Activated CD8-positive, alpha-beta memory T cell treated with anti-CD3 and anti-CD28 coated beads, Interleukin-2, amount 50 U/mL, for 24 hours (primary cell): ENCODE measurements around the gene PMEPA1.
"Not testable (repeated sequence)": the region's sequence is repeated elsewhere in the genome, so short reads cannot be mapped to it uniquely, and the experiment has no call there.

Experiments used
- DNase-seq: peaks from one replicate; pipeline ENCODE4 v3.0.0-alpha.2; 2020; ENCODE audit errors: extremely low read depth

The PMEPA1 gene

DNA sequence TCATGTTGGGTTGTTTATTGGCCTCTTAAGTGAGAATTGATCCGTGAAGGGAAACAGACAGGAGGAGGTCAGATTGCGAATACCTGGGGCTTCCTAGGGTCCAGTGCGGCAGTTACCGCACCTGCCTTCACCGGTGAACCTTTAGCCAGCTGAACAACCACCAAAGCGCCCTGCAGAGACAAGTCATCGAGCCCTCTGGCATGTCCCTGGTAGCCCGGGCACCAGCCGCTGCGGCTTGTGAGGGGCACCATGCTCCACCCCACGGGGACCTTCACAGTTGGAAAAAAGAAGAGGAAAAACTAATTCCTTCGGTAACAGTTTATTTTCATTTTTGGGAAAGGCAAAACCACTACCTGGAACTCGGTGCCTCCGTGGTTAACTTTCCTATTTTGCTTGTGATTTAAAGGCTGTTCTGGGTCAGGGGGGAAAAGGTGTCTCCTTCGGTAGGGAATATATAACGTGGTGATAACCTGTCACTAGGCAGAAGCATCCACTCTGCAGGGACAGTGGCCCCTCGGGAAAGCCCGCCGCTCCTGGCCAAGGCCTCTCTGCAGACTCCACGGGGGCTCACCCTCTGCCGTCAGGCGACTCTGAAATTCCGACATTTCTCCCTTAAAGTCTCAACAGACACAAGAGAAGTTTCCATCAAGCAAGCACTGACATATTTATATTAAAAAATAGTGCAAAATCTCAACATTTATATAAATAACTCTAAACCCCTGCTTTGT is 58.9 kb downstream of the PMEPA1 start:
- DNase-seq = no peak

DNA sequence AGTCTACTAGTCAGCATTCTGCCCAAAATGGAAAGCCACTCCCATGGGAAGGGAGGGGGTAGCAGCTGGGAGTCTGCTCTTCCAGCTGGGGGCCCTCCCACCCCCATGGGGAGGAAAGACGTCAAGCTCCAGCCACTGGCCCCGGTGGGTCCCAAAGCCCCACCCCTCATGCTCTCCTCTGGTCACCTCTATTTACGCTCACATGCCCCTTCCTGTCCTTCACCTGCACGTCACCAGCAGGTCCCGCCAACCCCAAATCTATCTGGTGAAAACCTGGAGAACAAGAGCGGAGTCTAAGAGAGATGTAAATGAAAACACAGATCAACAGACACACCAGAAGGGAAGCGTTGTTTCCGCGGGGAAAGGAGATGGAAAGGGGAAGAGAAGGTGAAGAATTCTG is 59.5 kb downstream of the PMEPA1 start:
- no peak for DNase-seq

- no peak for DNase-seq
Observed at GRCh38 chr20:57649617-57650015, 60.2 kb downstream of the PMEPA1 start.

DNA sequence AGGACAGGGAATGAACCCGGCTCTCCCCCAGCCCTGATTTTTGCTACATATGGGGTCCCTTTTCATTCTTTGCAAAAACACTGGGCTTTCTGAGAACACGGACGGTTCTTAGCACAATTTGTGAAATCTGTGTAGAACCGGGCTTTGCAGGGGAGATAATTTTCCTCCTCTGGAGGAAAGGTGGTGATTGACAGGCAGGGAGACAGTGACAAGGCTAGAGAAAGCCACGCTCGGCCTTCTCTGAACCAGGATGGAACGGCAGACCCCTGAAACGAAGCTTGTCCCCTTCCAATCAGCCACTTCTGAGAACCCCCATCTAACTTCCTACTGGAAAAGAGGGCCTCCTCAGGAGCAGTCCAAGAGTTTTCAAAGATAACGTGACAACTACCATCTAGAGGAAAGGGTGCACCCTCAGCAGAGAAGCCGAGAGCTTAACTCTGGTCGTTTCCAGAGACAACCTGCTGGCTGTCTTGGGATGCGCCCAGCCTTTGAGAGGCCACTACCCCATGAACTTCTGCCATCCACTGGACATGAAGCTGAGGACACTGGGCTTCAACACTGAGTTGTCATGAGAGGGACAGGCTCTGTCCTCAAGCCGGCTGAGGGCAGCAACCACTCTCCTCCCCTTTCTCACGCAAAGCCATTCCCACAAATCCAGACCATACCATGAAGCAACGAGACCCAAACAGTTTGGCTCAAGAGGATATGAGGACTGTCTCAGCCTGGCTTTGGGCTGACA is 60.8 kb downstream of the PMEPA1 start:
- DNase-seq = no peak

DNA sequence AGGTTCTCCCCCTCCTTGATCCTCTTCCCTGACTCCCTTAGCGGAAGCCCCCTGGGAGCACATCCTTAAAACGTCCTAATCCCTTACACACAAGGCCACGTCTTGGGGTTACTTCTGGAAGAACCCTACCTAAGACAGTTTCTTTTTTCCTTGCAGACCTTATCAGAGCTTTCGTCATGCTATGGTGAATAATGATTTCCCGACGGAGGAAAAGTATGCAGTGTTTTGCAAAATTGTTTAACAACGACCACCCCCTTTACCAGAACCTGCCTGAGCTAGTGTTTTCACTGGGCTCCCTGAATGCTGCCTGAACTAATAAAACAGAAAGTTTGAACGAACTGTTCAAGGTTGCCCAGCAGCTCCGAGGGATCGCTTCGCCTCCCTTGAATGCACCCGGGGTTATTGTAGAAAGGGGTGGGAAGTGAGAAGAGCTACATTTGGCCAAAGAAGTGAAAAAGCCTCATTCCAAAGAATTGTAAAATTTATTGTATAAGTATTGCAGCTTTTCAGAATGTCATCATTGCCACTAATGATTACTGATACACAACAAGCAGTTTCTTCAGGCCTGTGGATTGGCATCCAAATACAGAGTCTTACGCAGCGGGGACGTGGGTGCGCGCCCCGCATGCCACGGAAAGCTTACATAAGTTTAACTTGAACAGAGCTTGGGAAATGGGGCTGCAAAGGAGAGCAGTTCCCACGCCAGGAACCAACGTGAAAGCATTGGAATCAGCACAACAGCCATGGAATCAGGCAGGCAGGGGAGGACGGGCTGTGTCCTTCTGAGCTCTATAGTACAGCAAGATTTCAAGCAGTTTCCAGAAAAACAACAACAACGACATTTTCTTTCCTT is 61.7 kb downstream of the PMEPA1 start:
- DNase-seq = no peak

GRCh38 chr20:57647006-57647932 is 62.5 kb downstream of the PMEPA1 start:
- DNase-seq = no peak

- DNase-seq = no peak
Observed at GRCh38 chr20:57638895-57639236, 70.9 kb downstream of the PMEPA1 start.

DNA sequence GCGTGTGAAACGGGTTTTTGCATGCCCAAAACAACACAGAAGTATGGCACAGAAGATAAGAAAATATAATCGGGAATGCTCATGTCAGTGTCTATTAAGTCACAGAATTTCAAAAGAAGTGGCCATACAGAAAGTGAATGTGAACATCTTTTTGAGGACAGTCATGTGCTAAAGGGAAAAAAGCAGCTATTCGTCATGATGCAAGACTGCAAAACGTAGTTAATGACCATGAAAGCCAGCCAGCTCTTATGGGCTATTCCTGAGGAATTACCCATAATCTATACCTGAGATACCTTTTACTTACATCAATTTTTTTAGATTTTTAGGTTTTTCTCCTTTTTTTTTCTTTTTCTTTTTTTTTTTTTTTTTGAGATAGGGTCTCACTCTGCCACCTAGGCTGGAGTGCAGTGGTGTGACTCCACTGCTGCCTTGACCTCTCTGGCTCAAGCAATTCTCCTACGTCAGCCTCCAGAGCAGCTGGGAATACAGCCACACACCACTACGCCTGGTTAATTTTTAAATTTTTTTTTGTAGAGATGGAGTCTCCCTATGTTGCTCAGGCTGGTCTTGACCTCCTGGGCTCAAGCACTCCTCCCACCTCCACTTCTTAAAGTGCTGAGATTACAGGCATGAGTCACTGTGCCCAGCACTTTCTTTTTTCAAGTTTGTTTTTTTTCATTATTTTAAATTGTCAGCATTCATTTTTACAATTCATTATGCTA is 71.5 kb downstream of the PMEPA1 start:
- DNase-seq = no peak

- no peak for DNase-seq
Observed at GRCh38 chr20:57633945-57634491, 75.8 kb downstream of the PMEPA1 start.

- DNase-seq = no peak
Observed at GRCh38 chr20:57632286-57632685, 77.5 kb downstream of the PMEPA1 start.

DNA sequence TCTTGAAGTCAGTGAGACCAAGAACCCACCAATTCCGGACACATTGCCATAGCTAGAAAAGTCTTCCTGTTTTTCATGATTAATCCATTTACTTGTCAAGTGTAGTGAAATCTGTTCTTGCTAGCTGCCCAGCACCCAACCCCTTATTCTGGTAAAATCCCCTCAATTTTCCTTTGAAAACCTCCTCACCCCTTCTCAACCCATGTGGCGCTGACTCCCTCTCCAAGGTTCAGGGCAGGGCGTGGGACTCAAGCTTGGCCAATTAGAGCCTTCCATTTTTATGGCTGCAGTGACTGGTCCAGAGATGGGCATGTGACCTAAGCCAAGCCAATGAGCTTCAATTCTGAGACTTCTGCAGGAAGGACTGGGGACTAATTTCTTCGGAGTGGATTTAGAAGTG is 79.8 kb downstream of the PMEPA1 start:
- DNase-seq = no peak

DNA sequence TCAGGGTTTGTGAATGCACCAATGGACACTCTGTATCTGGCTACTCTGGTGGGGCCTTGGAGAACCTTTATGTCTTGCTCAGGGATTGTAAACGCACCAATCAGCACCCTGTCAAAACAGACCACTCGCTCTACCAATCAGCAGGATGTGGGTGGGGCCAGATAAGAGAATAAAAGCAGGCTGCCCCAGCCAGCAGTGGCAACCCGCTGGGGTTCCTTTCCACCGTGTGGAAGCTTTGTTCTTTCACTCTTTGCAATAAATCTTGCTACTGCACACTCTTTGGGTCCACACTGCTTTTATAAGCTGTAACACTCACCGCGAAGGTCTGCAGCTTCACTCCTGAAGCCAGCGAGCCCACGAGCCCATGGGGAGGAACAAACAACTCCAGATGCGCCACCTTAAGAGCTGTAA is 80.3 kb downstream of the PMEPA1 start:
- DNase-seq = not testable (repeated sequence)

- not testable (repeated sequence) for DNase-seq
Observed at GRCh38 chr20:57628962-57629308, 80.9 kb downstream of the PMEPA1 start.

DNA sequence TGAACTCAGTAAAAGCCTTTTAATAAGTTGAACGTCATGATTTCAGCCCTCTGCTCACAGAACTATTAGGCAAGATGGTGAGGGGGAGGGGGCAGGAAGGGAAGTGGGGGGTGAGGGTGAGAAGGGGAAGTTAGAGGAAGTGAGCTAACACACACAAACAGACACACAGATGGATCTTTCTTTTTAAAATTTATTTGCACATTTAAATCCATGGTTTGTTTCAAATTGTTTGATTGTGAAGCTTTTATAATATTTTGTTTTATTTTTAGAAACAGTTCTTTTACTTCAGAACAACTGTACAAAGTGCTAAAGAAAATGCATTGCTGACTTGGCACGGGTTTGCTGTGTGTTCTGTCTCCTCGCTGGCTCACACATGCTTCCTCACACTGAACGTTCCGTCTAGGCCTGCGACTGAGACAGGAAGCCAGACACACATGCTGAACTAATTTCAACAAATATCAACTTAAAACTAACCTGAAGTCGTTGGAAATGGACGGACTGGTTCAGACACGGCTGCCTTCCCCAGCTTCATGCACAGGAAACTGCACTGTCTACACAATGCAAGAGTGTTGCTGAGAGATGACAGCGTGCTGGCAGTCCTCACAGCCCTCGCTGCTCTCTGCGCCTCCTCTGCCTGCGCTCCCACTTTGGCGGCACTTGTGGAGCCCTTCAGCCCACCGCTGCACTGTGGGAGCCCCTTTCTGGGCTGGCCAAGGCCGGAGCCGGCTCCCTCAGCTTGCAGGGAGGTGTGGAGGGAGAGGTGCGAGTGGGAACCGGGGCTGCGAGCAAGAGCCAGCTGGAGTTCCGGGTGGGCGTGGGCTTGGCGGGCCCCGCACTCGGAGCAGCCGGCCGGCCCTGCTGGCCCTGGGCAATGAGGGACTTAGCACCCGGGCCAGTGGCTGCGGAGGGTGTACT is 81.5 kb downstream of the PMEPA1 start:
- no peak for DNase-seq

- no peak for DNase-seq
Observed at GRCh38 chr20:57627339-57627738, 82.5 kb downstream of the PMEPA1 start.

DNA sequence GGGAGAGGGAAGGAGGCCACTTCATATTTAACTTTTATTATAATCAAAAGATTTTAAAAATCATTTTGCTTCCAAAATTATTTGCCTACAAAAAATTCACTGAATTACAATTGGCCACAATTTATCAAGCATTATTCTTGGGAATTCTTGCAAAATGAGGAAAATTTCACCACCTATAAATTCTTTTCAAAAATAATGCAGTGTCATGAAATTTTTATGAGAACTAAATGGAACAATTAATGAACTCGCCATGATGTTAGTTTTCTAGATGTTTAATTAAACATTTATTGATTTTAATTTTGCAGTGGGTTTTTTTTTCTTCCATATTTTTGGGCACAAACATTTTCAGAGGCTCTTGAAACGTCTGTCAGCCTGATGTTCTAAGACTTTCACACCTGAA is 83.8 kb downstream of the PMEPA1 start:
- no peak for DNase-seq

GRCh38 chr20:57625181-57625958 is 84.4 kb downstream of the PMEPA1 start:
- no peak for DNase-seq

DNA sequence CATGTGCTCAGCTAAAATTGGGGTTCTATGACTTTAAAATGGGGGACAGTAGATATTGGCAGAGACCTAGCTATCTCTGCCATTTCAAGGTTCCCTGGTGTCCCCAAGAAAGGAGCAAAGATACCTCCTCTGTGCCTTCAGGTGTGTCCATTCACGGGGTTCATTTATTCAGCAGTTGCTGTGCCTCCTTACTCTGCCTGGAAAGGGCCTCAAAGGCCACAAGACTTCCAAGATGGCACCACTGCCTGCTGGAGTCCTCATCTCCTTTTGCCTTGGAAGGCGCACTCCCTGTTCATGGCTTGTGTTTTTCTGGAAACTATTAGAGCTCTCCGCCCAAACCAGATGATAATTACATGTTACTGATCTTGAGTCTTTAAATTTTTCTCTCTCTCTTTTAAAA is 85.7 kb downstream of the PMEPA1 start:
- no peak for DNase-seq
